Suppressor macrophage treated with lipopolysaccharide for 1 hour (primary cell): ENCODE results near the gene SPDYE9.
"Not testable (repeated sequence)": the region's sequence is repeated elsewhere in the genome, so short reads cannot be mapped to it uniquely, and the experiment has no call there.

Experiments used
- DNase-seq, 3 donors: peaks; one replicate each; pipeline ENCODE4 v3.0.0-alpha.2; 2020 to 2022

Gene SPDYE9, protein sequence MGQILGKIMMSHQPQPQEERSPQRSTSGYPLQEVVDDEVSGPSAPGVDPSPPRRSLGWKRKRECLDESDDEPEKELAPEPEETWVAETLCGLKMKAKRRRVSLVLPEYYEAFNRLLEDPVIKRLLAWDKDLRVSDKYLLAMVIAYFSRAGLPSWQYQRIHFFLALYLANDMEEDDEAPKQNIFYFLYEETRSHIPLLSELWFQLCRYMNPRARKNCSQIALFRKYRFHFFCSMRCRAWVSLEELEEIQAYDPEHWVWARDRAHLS

DNA sequence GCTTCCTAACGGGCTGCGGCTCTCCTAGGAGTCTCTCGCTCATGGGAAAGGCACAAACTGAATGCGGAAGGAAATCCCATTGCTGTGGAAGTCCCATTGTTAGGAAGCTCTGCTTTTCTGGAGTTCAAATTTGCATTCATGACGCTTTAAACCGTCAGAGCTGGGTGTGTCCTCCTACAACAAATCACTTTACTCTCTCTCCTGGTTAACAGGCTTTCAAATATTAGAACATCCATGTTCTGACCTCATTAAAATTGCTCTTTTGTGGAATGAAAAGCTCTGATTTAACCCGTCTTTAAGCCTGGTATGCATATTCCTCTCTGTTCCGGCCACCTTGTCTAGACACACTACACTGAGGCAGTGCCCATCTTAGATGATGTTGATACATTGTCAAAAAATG is at the start of gene SPDYE9:
Gene SPDYE9, minus strand, starts transcription at position 101 of the 400 bp plus-strand sequence. CDS start 1,800 bp downstream, outside the sequence.
- not testable (repeated sequence) for DNase-seq

DNA sequence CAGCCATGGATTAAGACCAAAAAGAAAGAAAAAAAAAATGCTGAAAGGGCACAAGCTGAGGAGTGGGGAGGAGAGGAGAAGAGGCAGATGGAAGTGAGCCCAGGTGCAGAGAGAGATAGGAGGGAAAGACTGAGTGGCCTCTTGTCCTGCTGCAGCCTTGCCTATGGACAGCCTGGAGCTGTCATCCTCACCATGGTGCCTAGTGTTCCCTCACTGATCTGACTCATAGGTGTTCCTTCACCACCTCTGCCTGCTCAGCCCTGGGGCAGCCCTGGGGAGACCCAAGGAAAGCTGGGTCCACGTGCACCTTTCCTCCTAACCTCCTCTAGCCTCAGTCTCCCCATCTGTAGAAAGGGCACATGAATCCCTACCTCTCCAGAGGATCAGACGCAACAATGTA is 49.0 kb upstream of the SPDYE9 start:
- DNase-seq = not testable (repeated sequence)

DNA sequence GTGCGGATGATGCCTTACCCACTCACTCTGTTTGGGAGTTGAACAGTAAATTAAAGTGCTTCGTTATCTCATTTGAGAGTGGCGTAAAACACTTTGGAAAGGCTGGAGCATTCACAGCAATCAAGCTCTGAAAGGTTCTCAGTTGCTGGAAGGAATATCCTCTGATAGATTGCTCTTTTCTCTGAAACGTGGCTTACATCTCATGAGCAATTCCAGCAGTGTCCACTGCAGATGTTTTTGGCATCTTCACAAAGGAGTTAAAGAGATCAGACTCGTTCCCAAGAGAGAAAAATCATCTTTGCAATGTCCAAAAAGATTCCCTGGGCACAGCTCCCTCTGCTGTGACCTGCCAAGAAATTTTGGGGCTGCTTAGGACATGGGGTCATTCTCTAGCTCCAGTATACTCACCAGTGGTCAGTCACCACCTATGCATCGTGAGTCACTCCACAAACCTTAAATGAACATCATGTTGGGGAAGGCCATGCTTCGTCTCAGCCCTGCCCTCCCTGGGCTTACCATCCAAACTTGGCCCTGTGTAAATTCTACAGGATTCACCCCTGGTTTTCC is 46.9 kb upstream of the SPDYE9 start:
- DNase-seq = not testable (repeated sequence)

DNA sequence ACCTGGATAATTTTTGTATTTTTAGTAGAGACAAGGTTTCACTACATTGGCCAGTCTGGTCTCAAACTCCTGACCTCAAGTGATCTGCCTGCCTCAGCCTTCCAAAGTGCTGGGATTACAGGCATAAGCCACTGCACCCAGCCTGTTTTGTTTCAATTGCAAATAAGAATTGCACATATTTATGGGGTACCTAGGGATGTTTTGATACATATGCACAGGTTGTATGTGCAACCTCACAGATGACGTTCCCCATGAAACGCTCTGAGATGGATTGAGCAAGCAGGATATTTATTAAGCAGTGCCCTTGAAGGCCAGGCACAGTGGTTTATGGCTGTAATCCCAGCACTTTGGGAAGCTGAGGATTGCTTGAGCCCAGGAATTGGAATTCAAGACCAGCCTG is 44.8 kb upstream of the SPDYE9 start:
- DNase-seq = not testable (repeated sequence)

GRCh38 chr7:73124126-73124525 is 38.3 kb upstream of the SPDYE9 start:
- DNase-seq = not testable (repeated sequence)

DNA sequence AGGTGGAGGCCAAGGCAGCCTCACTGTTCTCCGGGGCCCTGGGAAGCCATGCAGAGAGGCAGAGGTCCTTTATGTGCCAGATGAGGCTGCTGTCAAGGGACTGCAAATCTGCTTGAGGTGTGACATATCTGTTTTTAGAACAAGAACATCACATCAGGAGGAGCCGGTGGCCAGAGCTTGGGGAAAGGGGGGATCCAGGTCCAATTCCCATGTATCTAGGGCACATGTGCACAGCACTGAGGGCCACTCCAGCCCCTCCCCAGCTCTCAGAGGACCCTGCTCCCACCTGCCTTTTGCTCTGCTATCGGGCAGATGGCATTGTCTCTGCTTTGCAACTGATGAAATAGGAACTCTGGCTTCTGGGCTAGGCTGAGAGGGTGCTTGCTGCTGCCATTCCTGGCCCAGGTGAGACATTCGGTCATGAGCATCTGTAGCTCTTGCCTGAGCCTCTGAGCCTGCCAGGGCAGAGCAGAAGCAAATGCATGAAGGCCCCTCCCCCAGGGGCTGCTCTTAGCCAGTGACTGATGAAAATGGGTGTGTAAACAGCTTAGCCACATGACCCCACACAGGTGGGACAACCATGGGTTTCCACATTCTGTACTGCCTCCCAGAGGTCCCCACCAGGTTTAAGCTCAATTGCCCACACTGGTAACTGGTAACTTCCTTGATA is 37.1 kb upstream of the SPDYE9 start:
- DNase-seq = not testable (repeated sequence)

GRCh38 chr7:73118155-73118554 is 32.3 kb upstream of the SPDYE9 start:
- DNase-seq = not testable (repeated sequence)

- not testable (repeated sequence) for DNase-seq
These were observed 28.0 kb downstream of the SPDYE9 start, which contains the start of gene SPDYE11 for GRCh38 chr7:73057811-73058210. Gene SPDYE11, minus strand, starts transcription at chr7:73057911. Its CDS starts 1,800 bp downstream, at chr7:73056111.

- not testable (repeated sequence) for DNase-seq
These were observed 56.2 kb downstream of the SPDYE9 start, which contains the start of gene SPDYE8 for GRCh38 chr7:73029666-73030065. Gene SPDYE8, minus strand, starts transcription at chr7:73029766. Its CDS starts 1,800 bp downstream, at chr7:73027966.
